Parathyroid adenoma (tissue), 2 donors: ENCODE results near the gene ZNF780B.

Experiments used
- H2AFZ ChIP-seq: fragments of 300-600 bp; sonication (generic); one replicate; pipeline ENCODE4 v1.7.0; 2017; ENCODE audit warnings: antibody characterized with exemption, mild to moderate bottlenecking
- H3K27ac ChIP-seq: fragments of 300-600 bp; sonication (generic); one replicate; pipeline ENCODE4 v1.7.0; 2017
- H3K27me3 ChIP-seq: fragments of 300-600 bp; sonication (generic); one replicate; pipeline ENCODE4 v1.7.0; 2017; ENCODE audit warnings: low read length; ENCODE audit not compliant: control insufficient read depth, insufficient read depth
- H3K36me3 ChIP-seq: fragments of 300-600 bp; sonication (generic); one replicate; pipeline ENCODE4 v1.7.0; 2017; ENCODE audit warnings: low read length; ENCODE audit not compliant: control insufficient read depth, insufficient read depth
- H3K4me1 ChIP-seq: fragments of 300-600 bp; sonication (generic); one replicate; pipeline ENCODE4 v1.7.0; 2017; ENCODE audit warnings: control low read depth
- H3K4me2 ChIP-seq: fragments of 300-600 bp; sonication (generic); one replicate; pipeline ENCODE4 v1.7.0; 2017; ENCODE audit warnings: low read length
- H3K4me3 ChIP-seq: fragments of 300-600 bp; sonication (generic); one replicate; pipeline ENCODE4 v1.7.0; 2017; ENCODE audit warnings: low read depth, low read length
- H3K79me2 ChIP-seq: fragments of 300-600 bp; sonication (generic); one replicate; pipeline ENCODE4 v1.7.0; 2017; ENCODE audit warnings: control low read depth
- H3K9ac ChIP-seq: fragments of 300-600 bp; sonication (generic); one replicate; pipeline ENCODE4 v1.7.0; 2017; ENCODE audit warnings: mild to moderate bottlenecking
- H3K9me3 ChIP-seq: fragments of 300-600 bp; sonication (generic); one replicate; pipeline ENCODE4 v1.7.0; 2017; ENCODE audit warnings: low read length; ENCODE audit not compliant: control insufficient read depth
- CTCF ChIP-seq: fragments of 300-600 bp; sonication (generic); IDR thresholded peaks from one replicate; pipeline ENCODE4 v1.7.0; 2017; ENCODE audit warnings: antibody characterized with exemption, mild to moderate bottlenecking
- donor health status: primary hyperparathyroidism.

ZNF780B gene

GRCh38 chr19:39996218-39996810 is 59.7 kb downstream of the ZNF780B start:
- Histone ChIP-seq H3K4me3 (peak overlapping the region; percentile 96), H3K27me3 (no peaks in the 10 kb centered on the region), H3K4me1 (no peaks in the 10 kb centered on the region), H3K9me3 (no peaks in the 10 kb centered on the region), H3K27ac (peak overlapping the region; percentile 65), H3K9ac (peak overlapping the region; percentile 41), H3K79me2 (peaks cover 11% of the 10 kb centered on the region), H2AFZ (peak overlapping the region; percentile 94), H3K4me2 (peak overlapping the region; percentile 99), H3K36me3 (no peaks in the 10 kb centered on the region)
- TF ChIP-seq CTCF = no peak

- Histone ChIP-seq H3K4me1 (no peaks in the 10 kb centered on the region), H3K9me3 (no peaks in the 10 kb centered on the region), H2AFZ (no peak overlapping the region), H3K4me2 (no peak overlapping the region), H3K79me2 (peaks cover 11% of the 10 kb centered on the region), H3K9ac (no peak overlapping the region), H3K4me3 (no peak overlapping the region), H3K36me3 (no peaks in the 10 kb centered on the region), H3K27me3 (no peaks in the 10 kb centered on the region), H3K27ac (no peak overlapping the region)
- TF ChIP-seq CTCF = no peak
Observed at GRCh38 chr19:39995794-39996193, 60.2 kb downstream of the ZNF780B start.

- Histone ChIP-seq H2AFZ (no peak overlapping the region), H3K9ac (no peak overlapping the region), H3K27ac (no peak overlapping the region), H3K4me2 (no peak overlapping the region), H3K79me2 (peaks cover 14% of the 10 kb centered on the region), H3K9me3 (no peaks in the 10 kb centered on the region), H3K4me3 (no peak overlapping the region), H3K36me3 (no peaks in the 10 kb centered on the region), H3K27me3 (no peaks in the 10 kb centered on the region), H3K4me1 (no peaks in the 10 kb centered on the region)
- TF ChIP-seq CTCF = no peak
Observed at GRCh38 chr19:39994361-39994760, 61.7 kb downstream of the ZNF780B start.

- TF ChIP-seq CTCF = no peak
- no peaks in the 10 kb centered on the region for H3K4me1 ChIP-seq
- peaks cover 14% of the 10 kb centered on the region for H3K79me2 ChIP-seq
- no peak overlapping the region for H2AFZ ChIP-seq
- no peaks in the 10 kb centered on the region for H3K36me3 ChIP-seq
- no peak overlapping the region for H3K9ac ChIP-seq
- no peak overlapping the region for H3K4me3 ChIP-seq
- H3K27ac ChIP-seq = no peak overlapping the region
- no peaks in the 10 kb centered on the region for H3K9me3 ChIP-seq
- no peaks in the 10 kb centered on the region for H3K27me3 ChIP-seq
- no peak overlapping the region for H3K4me2 ChIP-seq
Observed at GRCh38 chr19:39993605-39994004, 62.4 kb downstream of the ZNF780B start.

- H3K27me3 ChIP-seq = no peaks in the 10 kb centered on the region
- no peaks in the 10 kb centered on the region for H3K9me3 ChIP-seq
- H3K9ac ChIP-seq = no peak overlapping the region
- H3K27ac ChIP-seq = no peak overlapping the region
- no peaks in the 10 kb centered on the region for H3K36me3 ChIP-seq
- peaks cover 3% of the 10 kb centered on the region for H3K79me2 ChIP-seq
- H3K4me3 ChIP-seq = no peak overlapping the region
- no peak overlapping the region for H2AFZ ChIP-seq
- H3K4me1 ChIP-seq = no peaks in the 10 kb centered on the region
- no peak for TF ChIP-seq CTCF
- no peak overlapping the region for H3K4me2 ChIP-seq
Observed at GRCh38 chr19:39987596-39987995, 68.4 kb downstream of the ZNF780B start.
